Trophoblast cell (in vitro differentiated cells and primary cell): ENCODE measurements around the gene NFE2L2.
A peak's percentile ranks its signal among the peaks of the same experiment; 100 is the strongest.
"Not testable (repeated sequence)": the region's sequence is repeated elsewhere in the genome, so short reads cannot be mapped to it uniquely, and the experiment has no call there.

Source experiments
- DNase-seq, 2 donors: peaks; one replicate each; pipeline ENCODE4 v3.0.0-alpha.2; 2016
- H2AFZ ChIP-seq: 2 replicates; pipeline ENCODE4 v1.6.1; 2013; ENCODE audit warnings: low read length, moderate library complexity, mild to moderate bottlenecking; ENCODE audit not compliant: insufficient read depth, poor library complexity
- H2AK5ac ChIP-seq: 2 replicates; pipeline ENCODE4 v1.6.1; 2013; ENCODE audit warnings: mild to moderate bottlenecking, low read length
- H2BK120ac ChIP-seq: 2 replicates; pipeline ENCODE4 v1.6.1; 2013; ENCODE audit warnings: low read length, mild to moderate bottlenecking, moderate library complexity; ENCODE audit not compliant: insufficient read depth, poor library complexity
- H2BK12ac ChIP-seq: 2 replicates; pipeline ENCODE4 v1.6.1; 2013; ENCODE audit warnings: mild to moderate bottlenecking, low read length, moderate library complexity
- H2BK5ac ChIP-seq: 2 replicates; pipeline ENCODE4 v1.6.1; 2013; ENCODE audit warnings: low read length, low read depth, moderate library complexity, mild to moderate bottlenecking; ENCODE audit not compliant: poor library complexity
- H3K14ac ChIP-seq: 2 replicates; pipeline ENCODE4 v1.6.1; 2013; ENCODE audit warnings: mild to moderate bottlenecking, low read length
- H3K18ac ChIP-seq: 2 replicates; pipeline ENCODE4 v1.6.1; 2013; ENCODE audit warnings: mild to moderate bottlenecking, low read length
- H3K23ac ChIP-seq: 2 replicates; pipeline ENCODE4 v1.6.1; 2013; ENCODE audit warnings: low read length
- H3K27ac ChIP-seq: 2 replicates; pipeline ENCODE4 v1.5.1; 2013; ENCODE audit warnings: low read depth, mild to moderate bottlenecking, inconsistent platforms, low read length, moderate library complexity
- H3K27me3 ChIP-seq: 2 replicates; pipeline ENCODE4 v1.6.1; 2013; ENCODE audit warnings: inconsistent platforms, mild to moderate bottlenecking, low read length, moderate library complexity; ENCODE audit not compliant: insufficient read depth
- H3K36me3 ChIP-seq, 2 experiments: 1 replicate in 1 of 2; 2 replicates in 1 of 2; pipeline ENCODE4 v1.6.1; 2013; ENCODE audit warnings: low read length in 2 of 2, mild to moderate bottlenecking in 2 of 2, moderate library complexity in 1 of 2; ENCODE audit not compliant: insufficient read depth in 2 of 2, control insufficient read depth in 1 of 2
- H3K4ac ChIP-seq: 2 replicates; pipeline ENCODE4 v1.6.1; 2013; ENCODE audit warnings: low read depth, mild to moderate bottlenecking, low read length, moderate library complexity
- H3K4me1 ChIP-seq, 2 experiments: 1 replicate in 1 of 2; 2 replicates in 1 of 2; pipeline ENCODE4 v1.6.1; 2013; ENCODE audit warnings: low read length in 2 of 2, mild to moderate bottlenecking in 2 of 2, moderate library complexity in 1 of 2; ENCODE audit not compliant: insufficient read depth in 2 of 2, control insufficient read depth in 1 of 2
- H3K4me2 ChIP-seq: 2 replicates; pipeline ENCODE4 v1.6.1; 2013; ENCODE audit warnings: inconsistent platforms, mild to moderate bottlenecking, low read length, moderate library complexity
- H3K4me3 ChIP-seq: 2 replicates; pipeline ENCODE4 v1.5.1; 2013; ENCODE audit warnings: mild to moderate bottlenecking, low read depth, low read length, inconsistent platforms
- H3K79me1 ChIP-seq: one replicate; pipeline ENCODE4 v1.6.1; 2013; ENCODE audit warnings: low read length
- H3K79me2 ChIP-seq: 2 replicates; pipeline ENCODE4 v1.6.1; 2013; ENCODE audit warnings: low read length, mild to moderate bottlenecking; ENCODE audit not compliant: control insufficient read depth, insufficient read depth, poor library complexity
- H3K9ac ChIP-seq: 2 replicates; pipeline ENCODE4 v1.6.1; 2013; ENCODE audit warnings: mild to moderate bottlenecking, low read length
- H3K9me3 ChIP-seq: 2 replicates; pipeline ENCODE4 v1.6.1; 2013; ENCODE audit warnings: low read depth, mild to moderate bottlenecking, control low read depth, inconsistent platforms, low read length; ENCODE audit not compliant: insufficient read depth
- H4K12ac ChIP-seq: 2 replicates; pipeline ENCODE4 v1.6.1; 2013; ENCODE audit warnings: low read depth, mild to moderate bottlenecking, low read length, moderate library complexity
- H4K8ac ChIP-seq: 2 replicates; pipeline ENCODE4 v1.6.1; 2013; ENCODE audit warnings: low read depth, mild to moderate bottlenecking, low read length, moderate library complexity
- H4K91ac ChIP-seq: one replicate; pipeline ENCODE4 v1.6.1; 2013; ENCODE audit warnings: low read depth, mild to moderate bottlenecking, low read length, moderate library complexity
- WGBS: extraction: QIAGEN DNeasy Blood & Tissue Kit; methylation state at CpG from one replicate; pipeline ENCODE4 v1.1.7; 2013; ENCODE audit warnings: missing lambda C conversion rate; ENCODE audit not compliant: insufficient read length, insufficient coverage; ENCODE audit errors: extremely low coverage; 5-methylcytosine and 5-hydroxymethylcytosine counted together

Gene NFE2L2

GRCh38 chr2:177247693-177248262 is 16.7 kb downstream of the NFE2L2 start:
- Histone ChIP-seq H3K23ac (no peak overlapping the region), H4K91ac (no peak overlapping the region), H3K27ac (no peak overlapping the region), H2AK5ac (no peak overlapping the region), H2BK5ac (no peak overlapping the region), H3K79me2 (peaks cover 23% of the 10 kb centered on the region), H3K27me3 (no peaks in the 10 kb centered on the region), H3K79me1 (peaks cover 15% of the 10 kb centered on the region), H3K4me3 (no peak overlapping the region), H3K9me3 (no peaks in the 10 kb centered on the region), H3K4me1 (peaks cover 17 to 29% of the 10 kb centered on the region in 2 experiments), H2BK120ac (no peak overlapping the region), H3K9ac (no peak overlapping the region), H3K4me2 (no peak overlapping the region), H2BK12ac (no peak overlapping the region), H3K36me3 (peaks cover 3 to 7% of the 10 kb centered on the region in 2 experiments), H3K18ac (no peak overlapping the region), H4K12ac (no peak overlapping the region), H2AFZ (no peak overlapping the region), H3K14ac (no peak overlapping the region), H4K8ac (no peak overlapping the region), H3K4ac (peak overlapping the region; percentile 96)
- no CpG with 5 or more reads among the region's 6 CpGs for WGBS
- DNase-seq = no peak

GRCh38 chr2:177246523-177247030 is 17.9 kb downstream of the NFE2L2 start:
- not testable (repeated sequence) for H3K18ac ChIP-seq, H2BK120ac ChIP-seq, H3K27ac ChIP-seq, H3K36me3 ChIP-seq, H3K4me3 ChIP-seq, H2AK5ac ChIP-seq, H3K27me3 ChIP-seq, H3K9ac ChIP-seq, H2AFZ ChIP-seq, H2BK12ac ChIP-seq, H3K23ac ChIP-seq, H3K9me3 ChIP-seq, H4K12ac ChIP-seq, H2BK5ac ChIP-seq, H4K91ac ChIP-seq, H4K8ac ChIP-seq, DNase-seq, H3K4me2 ChIP-seq, H3K14ac ChIP-seq
- no CpG with 5 or more reads among the region's 2 CpGs for WGBS
- peak overlapping the region; percentile 49 for H3K4ac ChIP-seq
- H3K79me2 ChIP-seq = peaks cover 22% of the 10 kb centered on the region
- H3K79me1 ChIP-seq = peaks cover 18% of the 10 kb centered on the region
- peaks cover 17 to 26% of the 10 kb centered on the region in 2 experiments for H3K4me1 ChIP-seq

DNA sequence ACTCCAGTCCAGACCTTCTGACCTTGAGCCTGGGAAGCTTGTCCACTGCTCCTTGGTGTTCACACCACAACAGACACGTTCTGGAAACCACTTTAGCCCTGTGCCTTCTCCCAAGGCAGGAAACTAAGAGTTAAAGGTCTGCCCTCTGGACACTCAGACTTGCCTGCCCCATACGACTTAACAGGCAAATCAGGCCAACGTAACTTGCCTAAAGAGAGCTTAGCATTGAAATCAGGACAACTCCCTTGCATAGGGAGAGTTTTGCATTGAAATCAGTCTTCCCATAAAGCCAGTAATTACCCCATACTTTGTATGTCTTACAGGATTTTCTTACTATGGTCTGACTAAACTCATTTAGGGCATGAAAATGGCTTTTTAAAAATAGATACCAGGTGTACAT is 18.5 kb downstream of the NFE2L2 start:
- peaks cover 3 to 7% of the 10 kb centered on the region in 2 experiments for H3K36me3 ChIP-seq
- no peak overlapping the region for H3K4me2 ChIP-seq
- no peak overlapping the region for H3K14ac ChIP-seq
- no peaks in the 10 kb centered on the region for H3K9me3 ChIP-seq
- no peak overlapping the region for H3K9ac ChIP-seq
- no peak overlapping the region for H2AFZ ChIP-seq
- no peak overlapping the region for H4K12ac ChIP-seq
- peaks cover 20% of the 10 kb centered on the region for H3K79me2 ChIP-seq
- H4K8ac ChIP-seq = no peak overlapping the region
- no peak overlapping the region for H3K23ac ChIP-seq
- peak overlapping the region; percentile 1 for H3K4ac ChIP-seq
- whole genome bisulfite sequencing = no CpG with 5 or more reads among the region's 3 CpGs
- H3K79me1 ChIP-seq = peaks cover 20% of the 10 kb centered on the region
- no peak overlapping the region for H2BK5ac ChIP-seq
- peak overlapping the region; percentile 24 for H3K27ac ChIP-seq
- no peak overlapping the region for H2AK5ac ChIP-seq
- no peak overlapping the region for H3K4me3 ChIP-seq
- no peak overlapping the region for H2BK12ac ChIP-seq
- no peak for DNase-seq
- peaks cover 17 to 29% of the 10 kb centered on the region in 2 experiments for H3K4me1 ChIP-seq
- H4K91ac ChIP-seq = no peak overlapping the region
- H3K27me3 ChIP-seq = no peaks in the 10 kb centered on the region
- H2BK120ac ChIP-seq = no peak overlapping the region
- H3K18ac ChIP-seq = no peak overlapping the region

DNA sequence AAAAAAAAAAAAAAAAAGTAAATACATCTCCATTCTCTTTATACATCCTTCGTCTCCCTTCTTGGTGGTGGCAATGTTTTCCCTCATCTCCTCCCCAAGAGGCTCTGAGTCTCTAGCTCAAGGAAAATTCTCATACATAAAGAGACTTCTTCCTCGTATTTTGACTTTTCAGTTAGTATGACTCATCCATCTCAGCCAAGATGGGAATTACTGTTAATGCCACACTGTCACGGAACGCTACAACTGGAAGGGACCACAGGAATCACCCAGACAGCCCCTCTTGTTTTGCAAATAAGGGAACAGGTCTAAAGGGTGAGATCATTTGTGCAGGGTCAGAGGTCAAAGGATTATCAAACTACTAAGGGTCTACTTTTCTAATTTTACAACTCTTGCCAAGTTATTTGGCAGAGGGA is 19.5 kb downstream of the NFE2L2 start:
- peaks cover 20% of the 10 kb centered on the region for H3K79me2 ChIP-seq
- H3K18ac ChIP-seq = no peak overlapping the region
- no peak overlapping the region for H2AFZ ChIP-seq
- no peak overlapping the region for H3K4me3 ChIP-seq
- H2BK120ac ChIP-seq = no peak overlapping the region
- no peak overlapping the region for H4K91ac ChIP-seq
- peak overlapping the region; percentile 37 for H3K4ac ChIP-seq
- H3K23ac ChIP-seq = no peak overlapping the region
- no peak overlapping the region for H3K14ac ChIP-seq
- peaks cover 16 to 28% of the 10 kb centered on the region in 2 experiments for H3K4me1 ChIP-seq
- H2BK12ac ChIP-seq = no peak overlapping the region
- peak overlapping the region; percentile 75 for H3K27ac ChIP-seq
- H3K79me1 ChIP-seq = peaks cover 20% of the 10 kb centered on the region
- no peak overlapping the region for H4K12ac ChIP-seq
- no CpG with 5 or more reads among the region's 4 CpGs for WGBS
- no peak overlapping the region for H2BK5ac ChIP-seq
- no peaks in the 10 kb centered on the region for H3K9me3 ChIP-seq
- H4K8ac ChIP-seq = no peak overlapping the region
- H2AK5ac ChIP-seq = no peak overlapping the region
- H3K36me3 ChIP-seq = peaks cover 3 to 4% of the 10 kb centered on the region in 2 experiments
- H3K27me3 ChIP-seq = no peaks in the 10 kb centered on the region
- H3K9ac ChIP-seq = no peak overlapping the region
- peak in 1 of 2 donors; percentile 52 for DNase-seq
- peak overlapping the region; percentile 7 for H3K4me2 ChIP-seq
